HepG2 (cell line): ENCODE results near the gene DDX4. TPM values are rescaled to one million over a fixed set of nuclear protein-coding genes. Genes with fewer than 3 reads are reported as not detected.

ENCODE experiments used
- ATAC-seq: fragments of 200-7000 bp; cut with Tn5 transposase; 3 replicates; pipeline ENCODE4 v1.9.1; 2020; ENCODE audit warnings: mild to moderate bottlenecking, moderate library complexity
- BruUV-seq: library from RNA; stranded (reverse); fragments of 400-500 nt; replicated peaks from 2 replicates; lab custom pipeline; 2021; lab: Mats Ljungman, UMichigan
- CTCF ChIA-PET: fragments of 300-600 bp; formaldehyde crosslinking; extraction: SDS; loops from one replicate; lab custom pipeline; 2021; ENCODE audit warnings: low total read pairs, inconsistent platforms, low intra/inter-chr PET ratio; lab: Yijun Ruan, JAX
- POLR2A ChIA-PET: fragments of 350-600 bp; sonication (Branson Sonifier 250); formaldehyde crosslinking; loops from one replicate; lab custom pipeline; 2020; ENCODE audit warnings: antibody characterized with exemption, inconsistent platforms; lab: Yijun Ruan, JAX
- DNase-seq: peaks from one replicate; pipeline ENCODE4 v3.0.0-alpha.2; 2015; ENCODE audit warnings: low spot score
- FAIRE-seq: peaks from 3 replicates; lab custom pipeline; 2011; peaks lifted over from hg19 to GRCh38; lab: Jason Lieb, UNC
- H2AFZ ChIP-seq: one replicate; pipeline ENCODE4 v1.6.1; 2011; ENCODE audit warnings: low read length, inconsistent platforms
- H3K27ac ChIP-seq: fragments of 300-600 bp; 3 replicates; pipeline ENCODE4 v1.8.0; 2011; ENCODE audit warnings: mixed run types, mild to moderate bottlenecking, mixed read lengths, low read length, inconsistent platforms; ENCODE audit not compliant: insufficient read depth; ENCODE audit errors: extremely low read length
- H3K27me3 ChIP-seq, 2 experiments: fragments of 200-600 bp in 1 of 2; 2 replicates in 1 of 2; 3 replicates in 1 of 2; pipeline versions ENCODE4 v1.6.0 to v1.8.0; 2011; ENCODE audit warnings: low read length in 2 of 2, mild to moderate bottlenecking in 2 of 2, moderate library complexity in 2 of 2, inconsistent platforms in 1 of 2; ENCODE audit not compliant: insufficient read depth in 2 of 2, control insufficient read depth in 1 of 2
- H3K36me3 ChIP-seq, 2 experiments: fragments of 200-600 bp in 1 of 2; replicated peaks in 1 of 2; 2 replicates in 1 of 2; 3 replicates in 1 of 2; pipeline versions ENCODE4 v1.5.1 to v1.8.0; 2011; ENCODE audit warnings: low read length in 2 of 2, inconsistent platforms in 1 of 2; ENCODE audit not compliant: insufficient read depth in 2 of 2, control insufficient read depth in 1 of 2
- H3K4me1 ChIP-seq: 2 replicates; pipeline ENCODE4 v1.5.1; 2012; ENCODE audit warnings: low read length, inconsistent platforms; ENCODE audit not compliant: insufficient read depth
- H3K4me2 ChIP-seq: 2 replicates; pipeline ENCODE4 v1.6.0; 2011; ENCODE audit warnings: low read depth, low read length, inconsistent platforms
- H3K4me3 ChIP-seq, 3 experiments: fragments of 200-600 bp in 1 of 3; sonication (generic), shearing (Covaris generic) in 1 of 3; replicated peaks in 1 of 3; 2 replicates each; pipeline ENCODE4 v1.5.1; 2011 to 2016; ENCODE audit warnings: low read length in 3 of 3, inconsistent platforms in 2 of 3, low read depth in 2 of 3, mild to moderate bottlenecking in 2 of 3, control low read depth in 1 of 3, mixed read lengths in 1 of 3; ENCODE audit not compliant: insufficient read depth in 1 of 3
- H3K79me2 ChIP-seq: one replicate; pipeline ENCODE4 v1.6.1; 2011; ENCODE audit warnings: low read length, inconsistent platforms; ENCODE audit not compliant: insufficient read depth
- H3K9ac ChIP-seq: 2 replicates; pipeline ENCODE4 v1.6.0; 2011; ENCODE audit warnings: mild to moderate bottlenecking, low read depth, low read length, inconsistent platforms; ENCODE audit not compliant: insufficient read depth
- H3K9me3 ChIP-seq: 2 replicates; pipeline ENCODE4 v1.5.1; 2012; ENCODE audit warnings: mild to moderate bottlenecking, low read length
- H4K20me1 ChIP-seq: 2 replicates; pipeline ENCODE4 v1.6.0; 2011; ENCODE audit warnings: inconsistent platforms, mild to moderate bottlenecking, low read length, moderate library complexity; ENCODE audit not compliant: insufficient read depth
- RORA ChIP-seq: sonication (generic); formaldehyde crosslinking; IDR thresholded peaks from 2 replicates; pipeline ENCODE4 v1.5.0; 2020; ENCODE audit warnings: mild to moderate bottlenecking, missing genetic modification reagents, moderate library complexity
- ZNF407 ChIP-seq: sonication (generic); formaldehyde crosslinking; IDR thresholded peaks from one replicate; pipeline ENCODE4 v1.5.1; 2020; ENCODE audit warnings: mild to moderate bottlenecking, missing genetic modification reagents; ENCODE audit errors: not compliant biosample characterization
- ZNF446 ChIP-seq: sonication (generic); formaldehyde crosslinking; IDR thresholded peaks from 2 replicates; pipeline ENCODE4 v1.5.0; 2020; ENCODE audit warnings: mild to moderate bottlenecking, missing genetic modification reagents
- ZNF761 ChIP-seq: sonication (generic); formaldehyde crosslinking; conservative IDR thresholded peaks from 2 replicates; pipeline ENCODE4 v1.4.0; 2020; ENCODE audit warnings: mild to moderate bottlenecking, missing genetic modification reagents
- ZNF770 ChIP-seq: sonication (generic); formaldehyde crosslinking; IDR thresholded peaks from 2 replicates; pipeline ENCODE4 v1.5.0; 2020; ENCODE audit warnings: mild to moderate bottlenecking, missing genetic modification reagents
- ZNF792 ChIP-seq: IDR thresholded peaks from 2 replicates; pipeline ENCODE4 v1.6.1; 2016
- WGBS: methylation state at CpG from one replicate; pipeline ENCODE4 v1.1.6; 2017; ENCODE audit warnings: low lambda C conversion rate; 5-methylcytosine and 5-hydroxymethylcytosine counted together
- in situ Hi-C: cut with HindIII; loops from 2 replicates; pipeline ENCODE4 v1.10.0; 2017; ENCODE audit warnings: low pct_unique_long_range_greater_than_20kb; ENCODE audit not compliant: extremely low pct_ligation_motif_present
- intact Hi-C: fragments of 100-400 bp; cut with micrococcal nuclease; formaldehyde crosslinking; loops from one replicate; pipeline ENCODE4 v1.10.0; 2022; ENCODE audit not compliant: unreplicated experiment
- polyA plus RNA-seq, 8 experiments: library from polyadenylated mRNA; depleted of rRNA in 3 of 8; stranded (reverse) in 7 of 8; unstranded in 1 of 8; fragments of >200 nt; fragmentation: Illumina TruSeq in 4 of 8; extraction: Trizol in 4 of 8; gene quantifications; 2 replicates each; pipeline versions ENCODE4 v1.2.1 to v1.2.3, GENCODE V29; 2011 to 2016; ENCODE audit warnings: low read depth in 4 of 8, missing spikeins in 1 of 8, mixed read lengths in 1 of 8; ENCODE audit not compliant: insufficient read depth in 1 of 8
- total RNA-seq, 5 experiments: library from RNA; depleted of rRNA; stranded (reverse); fragments of >200 nt; fragmentation: Illumina TruSeq; extraction: Trizol; gene quantifications; 2 replicates each; pipeline ENCODE4 v1.2.3, GENCODE V29; 2016; ENCODE audit warnings: low read depth in 1 of 5

The DDX4 gene
- total and polyA plus RNA-seq, 2 of the 13 experiments (the other 11 are each of a cell fraction or from before 2014, with no cell fraction given): 0.05 TPM; not detected in 1

GRCh38 chr5:55856516-55857246 lies 118.8 kb downstream of the DDX4 start:
- POLR2A ChIA-PET: no interaction called here
- H2AFZ ChIP-seq: no peak overlapping the region
- TF ChIP-seq RORA (CRISPR knock-in tag) (no peak), ZNF770 (CRISPR knock-in tag) (peak; percentile 25; the same call in 1 of the 2 replicates)
- TF ChIP-seq, all 625 proteins: peak for 1
- no peak for DNase-seq
- Histone ChIP-seq H3K4me1 (no peaks in the 10 kb centered on the region), H3K36me3 (no peaks in the 10 kb centered on the region), H4K20me1 (no peaks in the 10 kb centered on the region), H3K4me2 (no peak overlapping the region), H3K79me2 (no peaks in the 10 kb centered on the region), H3K4me3 (no peak overlapping the region), H3K9ac (no peak overlapping the region), H3K27ac (no peak overlapping the region), H3K27me3 (no peaks in the 10 kb centered on the region; a peak in 1 of 5 replicates), H3K9me3 (no peaks in the 10 kb centered on the region)
- no peak for ATAC-seq
- no peak for FAIRE-seq
- CTCF ChIA-PET: no interaction called here
- in situ Hi-C loops: no loop called here
- intact Hi-C loops: no loop called here
- no TSS peak for BruUV-seq
- WGBS: 58% methylated on average over 5 of the region's 5 CpGs

- CTCF ChIA-PET: no interaction called here
- in situ Hi-C loops: no loop called here
- WGBS: 55% methylated on average over 4 of the region's 4 CpGs
- TF ChIP-seq ZNF407 (CRISPR knock-in tag) (no peak), ZNF761 (no peak), ZNF792 (no peak), ZNF446 (CRISPR knock-in tag) (no peak)
Observed at GRCh38 chr5:55857247-55857640, 119.4 kb downstream of the DDX4 start.

More at GRCh38 chr5:55857247-55857640, 119.4 kb downstream of the DDX4 start:
- Histone ChIP-seq H4K20me1 (no peaks in the 10 kb centered on the region), H3K79me2 (no peaks in the 10 kb centered on the region), H3K4me1 (no peaks in the 10 kb centered on the region), H3K27me3 (no peaks in the 10 kb centered on the region; a peak in 1 of 5 replicates), H3K4me3 (no peak overlapping the region), H2AFZ (no peak overlapping the region), H3K4me2 (no peak overlapping the region), H3K27ac (no peak overlapping the region), H3K9ac (no peak overlapping the region), H3K9me3 (no peaks in the 10 kb centered on the region), H3K36me3 (no peaks in the 10 kb centered on the region)
- DNase-seq: no peak
- FAIRE-seq: no peak
- intact Hi-C loops: no loop called here
- no TSS peak for BruUV-seq
- POLR2A ChIA-PET: no interaction called here
- no peak for ATAC-seq
